Prostate gland (tissue), 2 donors: ENCODE results near the gene SEPTIN7. TPM values are rescaled to one million over a fixed set of nuclear protein-coding genes. Genes with fewer than 3 reads are reported as not detected.

Source experiments
- DNase-seq: peaks from one replicate; pipeline ENCODE4 v3.0.0-alpha.2; 2019; ENCODE audit warnings: low spot score
- H3K27ac ChIP-seq, 2 donors: fragments of 200-600 bp; sonication (generic); 2 replicates each; pipeline ENCODE4 v1.5.1; 2017 to 2019
- H3K27me3 ChIP-seq: fragments of 200-600 bp; sonication (generic); replicated peaks from 2 replicates; pipeline ENCODE4 v1.5.1; 2019; ENCODE audit not compliant: insufficient read depth
- H3K36me3 ChIP-seq, 2 donors: fragments of 200-600 bp; sonication (generic); 1 replicate in 1 of 2; 2 replicates in 1 of 2; pipeline versions ENCODE4 v1.5.1 to v1.8.1; 2017 to 2019
- H3K4me1 ChIP-seq: fragments of 200-600 bp; sonication (generic); replicated peaks from 2 replicates; pipeline ENCODE4 v1.5.1; 2019
- H3K4me3 ChIP-seq, 2 donors: fragments of 200-600 bp; sonication (generic); 2 replicates each; pipeline ENCODE4 v1.5.1; 2017 to 2019
- H3K9me3 ChIP-seq: fragments of 200-600 bp; sonication (generic); 2 replicates; pipeline ENCODE4 v1.5.1; 2017
- POLR2A ChIP-seq: fragments of 450-650 bp; IDR thresholded peaks from one replicate; pipeline ENCODE4 v1.6.1; 2016; ENCODE audit warnings: antibody characterized with exemption, mild to moderate bottlenecking
- POLR2AphosphoS5 ChIP-seq: sonication (generic); formaldehyde crosslinking; IDR thresholded peaks from one replicate; pipeline ENCODE4 v1.6.1; 2017; ENCODE audit warnings: antibody characterized with exemption
- WGBS: methylation state at CpG from one replicate; pipeline ENCODE4 v1.1.5; 2018; 5-methylcytosine and 5-hydroxymethylcytosine counted together
- intact Hi-C: fragments of 100-400 bp; cut with DNase I; formaldehyde crosslinking; loops from one replicate; pipeline ENCODE4 v1.14.2; 2022
- total RNA-seq, 2 donors: library from RNA; depleted of rRNA; stranded (reverse); fragments of >200 nt; gene quantifications; one replicate each; pipeline ENCODE4 v1.1.0, GENCODE V29; 2016
- TF ChIP-seq, protein P1 (sequence below), 4 experiments: fragments of 200-600 bp in 2 of 4; fragments of 450-650 bp in 2 of 4; sonication (generic) in 2 of 4; IDR thresholded peaks; 1 replicate in 3 of 4; 2 replicates in 1 of 4; pipeline ENCODE4 v1.5.1; 2016 to 2019; ENCODE audit warnings: antibody characterized with exemption in 4 of 4, mild to moderate bottlenecking in 2 of 4, moderate library complexity in 2 of 4

SEPTIN7 gene
- total RNA-seq, 2 donors from 2014 or later: 135 to 136 TPM

DNA sequence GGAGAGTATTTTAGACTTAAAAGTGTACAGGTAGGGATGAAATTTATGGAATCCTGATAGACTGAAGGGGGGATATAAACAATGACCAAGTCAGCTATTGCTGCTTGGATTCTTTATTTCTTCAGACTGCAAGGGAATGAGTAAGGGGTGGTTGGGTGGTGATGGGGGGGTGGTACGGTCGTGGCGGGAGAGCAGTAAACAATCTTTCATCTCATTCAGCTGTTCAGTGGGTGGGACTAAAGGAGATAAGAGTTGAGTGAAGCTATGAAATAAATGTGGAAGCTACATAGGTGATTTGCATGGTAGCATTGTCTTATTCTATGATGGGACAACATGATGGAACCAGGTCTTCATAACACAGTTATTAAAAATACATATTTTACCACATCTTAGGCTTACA lies 1.8 kb downstream of the SEPTIN7 start:
- Histone ChIP-seq H3K36me3 (no peaks in the 10 kb centered on the region), H3K27me3 (no peaks in the 10 kb centered on the region), H3K4me1 (peaks cover 3% of the 10 kb centered on the region), H3K27ac (peak overlapping the region; percentile 89 to 96), H3K4me3 (peak overlapping the region; percentile 56 to 90), H3K9me3 (no peaks in the 10 kb centered on the region)
- DNase-seq: no peak
- TF ChIP-seq, protein P1, sequence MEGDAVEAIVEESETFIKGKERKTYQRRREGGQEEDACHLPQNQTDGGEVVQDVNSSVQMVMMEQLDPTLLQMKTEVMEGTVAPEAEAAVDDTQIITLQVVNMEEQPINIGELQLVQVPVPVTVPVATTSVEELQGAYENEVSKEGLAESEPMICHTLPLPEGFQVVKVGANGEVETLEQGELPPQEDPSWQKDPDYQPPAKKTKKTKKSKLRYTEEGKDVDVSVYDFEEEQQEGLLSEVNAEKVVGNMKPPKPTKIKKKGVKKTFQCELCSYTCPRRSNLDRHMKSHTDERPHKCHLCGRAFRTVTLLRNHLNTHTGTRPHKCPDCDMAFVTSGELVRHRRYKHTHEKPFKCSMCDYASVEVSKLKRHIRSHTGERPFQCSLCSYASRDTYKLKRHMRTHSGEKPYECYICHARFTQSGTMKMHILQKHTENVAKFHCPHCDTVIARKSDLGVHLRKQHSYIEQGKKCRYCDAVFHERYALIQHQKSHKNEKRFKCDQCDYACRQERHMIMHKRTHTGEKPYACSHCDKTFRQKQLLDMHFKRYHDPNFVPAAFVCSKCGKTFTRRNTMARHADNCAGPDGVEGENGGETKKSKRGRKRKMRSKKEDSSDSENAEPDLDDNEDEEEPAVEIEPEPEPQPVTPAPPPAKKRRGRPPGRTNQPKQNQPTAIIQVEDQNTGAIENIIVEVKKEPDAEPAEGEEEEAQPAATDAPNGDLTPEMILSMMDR (IDR thresholded peaks at IDR 0.05): no peak
- no peak for TF ChIP-seq POLR2A
- TF ChIP-seq POLR2AphosphoS5: no peak
- 19% methylated on average over 3 of the region's 3 CpGs for whole genome bisulfite sequencing
- intact Hi-C loops: loop anchor here (5.0 kb wide), 1 partner anchor 350 kb away; the partner anchor contains the start of gene EEPD1

DNA sequence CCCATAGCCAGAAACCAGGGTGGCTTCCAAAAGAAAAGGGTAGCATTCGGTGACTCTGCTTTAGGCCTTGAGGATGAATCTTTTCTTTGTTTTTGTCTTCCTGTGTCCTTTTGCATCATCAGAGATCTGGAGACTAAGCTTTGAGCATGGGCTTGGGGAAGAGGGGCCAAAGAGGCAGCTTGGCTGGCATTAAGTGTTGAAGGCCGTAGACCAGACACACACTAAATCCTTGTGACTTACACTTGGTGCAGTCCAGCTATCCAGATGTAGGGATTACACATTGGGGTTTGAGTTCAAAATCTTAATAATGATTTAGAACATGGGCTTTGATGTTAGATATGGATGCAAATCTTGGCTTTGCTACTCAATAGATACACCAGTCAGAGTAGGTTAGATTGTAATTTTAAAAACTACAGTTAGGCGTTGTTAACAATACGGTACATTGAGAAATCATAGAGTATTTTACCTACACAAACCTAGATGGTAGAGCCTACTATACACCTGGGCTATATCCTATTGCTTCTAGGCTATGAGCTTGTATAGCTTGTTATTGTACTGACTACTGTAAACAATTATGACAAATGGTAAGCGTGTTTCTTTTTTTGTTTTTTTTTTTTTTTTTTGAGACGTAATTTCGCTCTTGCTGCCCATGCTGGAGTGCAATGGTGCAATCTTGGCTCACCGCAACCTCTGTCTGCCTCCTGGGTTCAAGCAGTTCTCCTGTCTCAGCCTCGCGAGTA lies 3.5 kb downstream of the SEPTIN7 start:
- no peak overlapping the region for H3K4me3 ChIP-seq
- no peaks in the 10 kb centered on the region for H3K36me3 ChIP-seq
- peaks cover 3% of the 10 kb centered on the region for H3K4me1 ChIP-seq
- intact Hi-C loops: loop anchor here (5.0 kb wide), 1 partner anchor 348 kb away; the partner anchor contains the start of gene EEPD1
- 95% methylated on average over 10 of the region's 10 CpGs for WGBS
- no peak for DNase-seq
- H3K9me3 ChIP-seq: no peaks in the 10 kb centered on the region
- TF ChIP-seq, protein P1 (IDR thresholded peaks at IDR 0.05): no peak
- no peak for TF ChIP-seq POLR2AphosphoS5
- no peak for TF ChIP-seq POLR2A
- no peaks in the 10 kb centered on the region for H3K27me3 ChIP-seq
- H3K27ac ChIP-seq: no peak overlapping the region

DNA sequence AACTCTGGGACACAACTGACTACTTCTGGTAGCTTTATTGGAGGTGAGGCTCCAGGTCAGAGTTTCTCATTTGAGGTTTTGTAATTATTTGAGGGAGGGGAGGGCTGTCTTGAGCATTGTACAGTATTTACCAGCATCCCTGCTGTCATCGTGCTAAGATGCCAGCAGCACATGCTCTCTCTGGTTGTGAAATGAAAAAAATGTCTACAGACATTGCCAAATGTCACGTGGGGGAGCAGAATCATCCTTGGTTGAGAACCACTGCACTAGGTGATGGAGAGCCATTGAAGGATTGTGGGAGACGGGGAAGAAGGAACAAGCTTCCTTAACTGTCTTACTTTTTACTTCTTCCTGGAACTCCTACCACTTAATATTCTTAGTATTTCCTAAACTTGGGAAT lies 5.0 kb downstream of the SEPTIN7 start:
- no peaks in the 10 kb centered on the region for H3K9me3 ChIP-seq
- H3K36me3 ChIP-seq: no peaks in the 10 kb centered on the region
- H3K27ac ChIP-seq: no peak overlapping the region
- no peaks in the 10 kb centered on the region for H3K27me3 ChIP-seq
- intact Hi-C loops: loop anchor here (5.0 kb wide), 1 partner anchor 91 kb away; no protein-coding TSS in a partner anchor
- no peak for DNase-seq
- no peak overlapping the region for H3K4me3 ChIP-seq
- TF ChIP-seq POLR2A: no peak
- TF ChIP-seq, protein P1 (IDR thresholded peaks at IDR 0.05): no peak
- no peak for TF ChIP-seq POLR2AphosphoS5
- H3K4me1 ChIP-seq: peaks cover 3% of the 10 kb centered on the region
- 48% methylated on average over 3 of the region's 3 CpGs for WGBS

DNA sequence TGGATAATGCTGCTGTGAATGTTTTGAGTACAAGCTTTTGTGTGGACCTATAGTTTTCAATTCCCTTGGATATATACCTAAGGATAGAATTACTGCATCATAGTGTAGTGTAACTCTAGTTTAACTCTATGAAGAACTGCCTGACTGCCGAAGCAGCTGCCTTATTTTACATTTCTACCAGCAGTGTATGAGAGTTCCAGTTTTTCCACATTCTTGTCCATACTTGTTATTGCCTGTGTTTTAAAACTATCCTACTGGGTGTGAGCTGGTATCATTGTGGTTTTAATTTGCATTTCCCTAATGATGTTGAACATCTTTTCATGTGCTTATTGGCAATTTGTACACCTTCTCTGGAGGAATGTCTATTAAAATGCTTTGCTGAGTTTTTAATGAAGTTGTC lies 15.7 kb downstream of the SEPTIN7 start:
- H3K4me3 ChIP-seq: no peak overlapping the region
- H3K27me3 ChIP-seq: no peaks in the 10 kb centered on the region
- TF ChIP-seq, protein P1 (IDR thresholded peaks at IDR 0.05): no peak
- TF ChIP-seq POLR2A: no peak
- TF ChIP-seq POLR2AphosphoS5: no peak
- no peak overlapping the region for H3K27ac ChIP-seq
- intact Hi-C loops: no loop called here
- H3K4me1 ChIP-seq: no peaks in the 10 kb centered on the region
- DNase-seq: no peak
- no peaks in the 10 kb centered on the region for H3K9me3 ChIP-seq
- no peaks in the 10 kb centered on the region for H3K36me3 ChIP-seq
- 34% methylated on average over 1 of the region's 1 CpG for WGBS

DNA sequence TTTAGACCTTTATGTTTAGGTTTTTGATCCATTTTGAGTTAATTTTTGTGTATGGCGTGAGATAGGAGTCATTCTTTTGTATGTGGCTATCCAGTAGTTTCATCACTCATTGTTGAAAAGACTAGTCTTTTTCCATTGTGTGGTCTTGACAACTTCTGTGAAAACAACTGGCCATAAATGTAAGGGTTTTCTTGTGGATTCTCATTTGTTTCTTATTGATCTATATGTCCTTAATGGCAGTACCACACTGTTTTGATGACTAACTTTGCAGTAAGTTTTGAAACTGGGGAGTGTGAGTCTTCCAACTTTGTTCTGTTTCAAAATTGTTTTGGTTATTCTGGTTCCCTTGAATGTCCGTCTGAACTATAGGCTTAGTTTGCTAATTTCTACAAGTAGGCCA lies 16.3 kb downstream of the SEPTIN7 start:
- TF ChIP-seq, protein P1 (IDR thresholded peaks at IDR 0.05): no peak
- TF ChIP-seq POLR2A: no peak
- TF ChIP-seq POLR2AphosphoS5: no peak
- H3K9me3 ChIP-seq: no peaks in the 10 kb centered on the region
- no peak overlapping the region for H3K4me3 ChIP-seq
- H3K27ac ChIP-seq: no peak overlapping the region
- WGBS: 90% methylated on average over 2 of the region's 2 CpGs
- intact Hi-C loops: no loop called here
- no peaks in the 10 kb centered on the region for H3K36me3 ChIP-seq
- H3K4me1 ChIP-seq: no peaks in the 10 kb centered on the region
- no peaks in the 10 kb centered on the region for H3K27me3 ChIP-seq
- DNase-seq: no peak
